HCT116 (cell line): Measurements from ENCODE around the gene CCSAP. TPM values are rescaled to one million over a fixed set of nuclear protein-coding genes. Genes with fewer than 3 reads are reported as not detected.

ENCODE experiments used
- ATAC-seq: fragments of 200-7000 bp; cut with Tn5 transposase; 2 replicates; pipeline ENCODE4 v1.9.1; 2020; ENCODE audit warnings: mild to moderate bottlenecking, moderate library complexity
- BruUV-seq: library from RNA; stranded (reverse); fragments of 400-500 nt; replicated peaks from 2 replicates; lab custom pipeline; 2021; lab: Mats Ljungman, UMichigan
- CTCF ChIA-PET: fragments of 300-600 bp; sonication (Branson Sonifier 250); formaldehyde crosslinking; loops from one replicate; lab custom pipeline; 2021; ENCODE audit warnings: antibody characterized with exemption; lab: Charles Lee
- POLR2A ChIA-PET: fragments of 300-600, 350-600 bp; sonication (Branson Sonifier 250); formaldehyde crosslinking; loops from one replicate; lab custom pipeline; 2021; ENCODE audit warnings: antibody characterized with exemption; lab: Charles Lee
- RAD21 ChIA-PET, 2 experiments: fragments of 300-600 bp; sonication (Branson Sonifier 250); formaldehyde crosslinking; loops; one replicate each; lab custom pipeline; 2023; ENCODE audit warnings: low total read pairs in 2 of 2; ENCODE audit not compliant: uncharacterized antibody in 2 of 2, unreplicated experiment in 2 of 2, low non-redundant PET in 1 of 2; lab: Charles Lee
- DNase-seq: peaks from one replicate; pipeline ENCODE4 v3.0.0-alpha.2; 2010; ENCODE audit warnings: low read depth, low spot score
- H2AFZ ChIP-seq: fragments of 200-600 bp; shearing (Covaris generic), sonication (generic); 2 replicates; pipeline ENCODE4 v1.6.1; 2017; ENCODE audit warnings: low read depth, mixed run types, mixed read lengths, antibody characterized with exemption, low read length; ENCODE audit not compliant: poor library complexity, severe bottlenecking
- H3K27ac ChIP-seq: 2 replicates; pipeline ENCODE4 v1.5.1; 2012; ENCODE audit warnings: low read depth, low read length
- H3K27me3 ChIP-seq: fragments of 200-600 bp; sonication (generic); 2 replicates; pipeline ENCODE4 v1.6.1; 2016; ENCODE audit warnings: mixed run types, low read length, mixed read lengths; ENCODE audit not compliant: insufficient read depth
- H3K36me3 ChIP-seq, 2 experiments: fragments of 200-500 bp in 1 of 2; fragments of 200-600 bp in 1 of 2; sonication (Bioruptor generic) in 1 of 2; sonication (generic) in 1 of 2; 2 replicates each; pipeline versions ENCODE4 v1.5.1 to v1.6.1; 2014 to 2016; ENCODE audit warnings: low read length in 2 of 2, inconsistent platforms in 1 of 2, mixed read lengths in 1 of 2, mixed run types in 1 of 2; ENCODE audit not compliant: insufficient read depth in 2 of 2, control insufficient read depth in 1 of 2
- H3K4me1 ChIP-seq, 2 experiments: fragments of 200-600 bp in 1 of 2; sonication (generic) in 1 of 2; 2 replicates each; pipeline versions ENCODE4 v1.5.1 to v1.6.1; 2012 to 2017; ENCODE audit warnings: low read length in 2 of 2, inconsistent platforms in 1 of 2, mild to moderate bottlenecking in 1 of 2, mixed read lengths in 1 of 2, mixed run types in 1 of 2, moderate library complexity in 1 of 2; ENCODE audit not compliant: insufficient read depth in 2 of 2, control insufficient read depth in 1 of 2
- H3K4me2 ChIP-seq: fragments of 200-600 bp; sonication (generic); 2 replicates; pipeline ENCODE4 v1.6.1; 2017; ENCODE audit warnings: mixed run types, low read length, mixed read lengths
- H3K4me3 ChIP-seq, 2 experiments: fragments of 200-600 bp in 1 of 2; sonication (generic) in 1 of 2; replicated peaks in 1 of 2; 2 replicates each; pipeline ENCODE4 v1.5.1; 2011 to 2016; ENCODE audit warnings: low read length in 2 of 2, control low read depth in 1 of 2, low read depth in 1 of 2, mild to moderate bottlenecking in 1 of 2, mixed read lengths in 1 of 2, mixed run types in 1 of 2
- H3K79me2 ChIP-seq: fragments of 200-600 bp; sonication (generic); 2 replicates; pipeline ENCODE4 v1.6.1; 2017; ENCODE audit warnings: mild to moderate bottlenecking, mixed run types, low read length, moderate library complexity, mixed read lengths; ENCODE audit not compliant: insufficient read depth
- H3K9ac ChIP-seq: fragments of 200-600 bp; sonication (generic); 2 replicates; pipeline ENCODE4 v1.6.1; 2016; ENCODE audit warnings: low read length, mixed read lengths
- H3K9me2 ChIP-seq: fragments of 200-600 bp; sonication (generic), shearing (Covaris generic); 2 replicates; pipeline ENCODE4 v1.6.1; 2017; ENCODE audit warnings: mixed run types, mild to moderate bottlenecking, moderate library complexity; ENCODE audit not compliant: insufficient read depth
- H3K9me3 ChIP-seq, 2 experiments: fragments of 200-500 bp in 1 of 2; fragments of 200-600 bp in 1 of 2; sonication (Bioruptor generic) in 1 of 2; sonication (generic) in 1 of 2; 2 replicates each; pipeline ENCODE4 v1.6.1; 2014 to 2017; ENCODE audit warnings: low read length in 2 of 2, mixed read lengths in 2 of 2, inconsistent platforms in 1 of 2, low read depth in 1 of 2, mild to moderate bottlenecking in 1 of 2, mixed run types in 1 of 2, moderate library complexity in 1 of 2; ENCODE audit not compliant: control insufficient read depth in 1 of 2, insufficient read depth in 1 of 2
- H4K20me1 ChIP-seq: fragments of 200-600 bp; sonication (generic), shearing (Covaris generic); 2 replicates; pipeline ENCODE4 v1.6.1; 2017; ENCODE audit warnings: mixed run types, mild to moderate bottlenecking, moderate library complexity; ENCODE audit not compliant: insufficient read depth
- ATF3 ChIP-seq: IDR thresholded peaks from 2 replicates; pipeline ENCODE4 v1.6.1; 2012
- CBX3 ChIP-seq: IDR thresholded peaks from 2 replicates; pipeline ENCODE4 v1.6.1; 2012; ENCODE audit warnings: low read depth
- CEBPB ChIP-seq: IDR thresholded peaks from 2 replicates; pipeline ENCODE4 v1.6.1; 2012; ENCODE audit warnings: low read depth
- CTCF ChIP-seq, 3 experiments: fragments of 200-600 bp in 1 of 3; sonication (generic) in 1 of 3; IDR thresholded peaks in 2 of 3; conservative IDR thresholded peaks in 1 of 3; 2 replicates each; pipeline ENCODE4 v1.5.1; 2012 to 2017; ENCODE audit warnings: low read depth in 2 of 3, low read length in 2 of 3, antibody characterized with exemption in 1 of 3, borderline replicate concordance in 1 of 3, control low read depth in 1 of 3, mild to moderate bottlenecking in 1 of 3, mixed read lengths in 1 of 3, mixed run types in 1 of 3, moderate library complexity in 1 of 3; ENCODE audit not compliant: insufficient read depth in 1 of 3
- EGR1 ChIP-seq: IDR thresholded peaks from 2 replicates; pipeline ENCODE4 v1.6.1; 2012; ENCODE audit warnings: low read depth
- MAX ChIP-seq: IDR thresholded peaks from 2 replicates; pipeline ENCODE4 v1.6.1; 2012
- POLR2A ChIP-seq: IDR thresholded peaks from 2 replicates; pipeline ENCODE4 v1.7.0; 2011; ENCODE audit warnings: borderline replicate concordance; ENCODE audit not compliant: insufficient read depth, insufficient read length; ENCODE audit errors: extremely low read depth
- RAD21 ChIP-seq: IDR thresholded peaks from 2 replicates; pipeline ENCODE4 v1.6.1; 2012; ENCODE audit warnings: low read depth, mild to moderate bottlenecking
- SRF ChIP-seq: IDR thresholded peaks from 2 replicates; pipeline ENCODE4 v1.6.1; 2012; ENCODE audit warnings: low read depth
- YY1 ChIP-seq: IDR thresholded peaks from 2 replicates; pipeline ENCODE4 v1.6.1; 2011; ENCODE audit warnings: low read length, low read depth, moderate library complexity, mild to moderate bottlenecking; ENCODE audit not compliant: insufficient replicate concordance; ENCODE audit errors: extremely low read depth
- ZNF274 ChIP-seq: fragments of 200-500 bp; sonication (Bioruptor generic); IDR thresholded peaks from 2 replicates; pipeline ENCODE4 v1.6.1; 2014; ENCODE audit warnings: mild to moderate bottlenecking, low read depth, low read length, inconsistent platforms
- intact Hi-C: fragments of 100-400 bp; cut with micrococcal nuclease; formaldehyde crosslinking; loops from 2 replicates; pipeline ENCODE4 v1.10.0; 2022
- total RNA-seq: library from RNA; stranded (reverse); gene quantifications from one replicate; pipeline ENCODE4 v1.2.1, GENCODE V29; 2021; ENCODE audit not compliant: unreplicated experiment
- TF ChIP-seq, protein P1 (sequence below): IDR thresholded peaks from 2 replicates; pipeline ENCODE4 v1.6.1; 2011; ENCODE audit warnings: mild to moderate bottlenecking, low read length, moderate library complexity; ENCODE audit not compliant: insufficient replicate concordance; ENCODE audit errors: extremely low read depth

Gene CCSAP
- total RNA-seq, 1 experiment from 2014 or later: 10.9 TPM

DNA sequence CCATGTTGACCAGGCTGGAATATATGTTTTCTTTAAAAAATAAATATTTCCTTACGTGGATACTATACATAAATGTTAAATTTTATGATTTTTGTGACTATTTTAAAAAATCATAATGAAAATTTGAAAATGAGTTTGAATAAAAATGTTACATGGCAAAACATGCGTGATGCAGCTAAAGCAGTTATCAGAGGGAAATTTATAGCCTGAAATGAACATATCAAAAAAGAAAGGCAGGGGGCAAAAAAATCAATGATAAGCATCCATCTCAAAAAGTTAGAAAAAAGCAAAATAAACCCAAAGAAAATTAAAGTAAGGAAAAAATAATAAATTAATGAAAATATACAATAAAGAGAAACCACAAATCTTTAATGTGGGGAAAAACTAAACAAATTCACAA is 8.6 kb downstream of the CCSAP start:
- TF ChIP-seq, protein P1, sequence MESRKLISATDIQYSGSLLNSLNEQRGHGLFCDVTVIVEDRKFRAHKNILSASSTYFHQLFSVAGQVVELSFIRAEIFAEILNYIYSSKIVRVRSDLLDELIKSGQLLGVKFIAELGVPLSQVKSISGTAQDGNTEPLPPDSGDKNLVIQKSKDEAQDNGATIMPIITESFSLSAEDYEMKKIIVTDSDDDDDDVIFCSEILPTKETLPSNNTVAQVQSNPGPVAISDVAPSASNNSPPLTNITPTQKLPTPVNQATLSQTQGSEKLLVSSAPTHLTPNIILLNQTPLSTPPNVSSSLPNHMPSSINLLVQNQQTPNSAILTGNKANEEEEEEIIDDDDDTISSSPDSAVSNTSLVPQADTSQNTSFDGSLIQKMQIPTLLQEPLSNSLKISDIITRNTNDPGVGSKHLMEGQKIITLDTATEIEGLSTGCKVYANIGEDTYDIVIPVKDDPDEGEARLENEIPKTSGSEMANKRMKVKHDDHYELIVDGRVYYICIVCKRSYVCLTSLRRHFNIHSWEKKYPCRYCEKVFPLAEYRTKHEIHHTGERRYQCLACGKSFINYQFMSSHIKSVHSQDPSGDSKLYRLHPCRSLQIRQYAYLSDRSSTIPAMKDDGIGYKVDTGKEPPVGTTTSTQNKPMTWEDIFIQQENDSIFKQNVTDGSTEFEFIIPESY: no peak
- TF ChIP-seq RAD21 (no peak), ATF3 (no peak), CEBPB (no peak)
- intact Hi-C loops: no loop called here
- BruUV-seq: no TSS peak

DNA sequence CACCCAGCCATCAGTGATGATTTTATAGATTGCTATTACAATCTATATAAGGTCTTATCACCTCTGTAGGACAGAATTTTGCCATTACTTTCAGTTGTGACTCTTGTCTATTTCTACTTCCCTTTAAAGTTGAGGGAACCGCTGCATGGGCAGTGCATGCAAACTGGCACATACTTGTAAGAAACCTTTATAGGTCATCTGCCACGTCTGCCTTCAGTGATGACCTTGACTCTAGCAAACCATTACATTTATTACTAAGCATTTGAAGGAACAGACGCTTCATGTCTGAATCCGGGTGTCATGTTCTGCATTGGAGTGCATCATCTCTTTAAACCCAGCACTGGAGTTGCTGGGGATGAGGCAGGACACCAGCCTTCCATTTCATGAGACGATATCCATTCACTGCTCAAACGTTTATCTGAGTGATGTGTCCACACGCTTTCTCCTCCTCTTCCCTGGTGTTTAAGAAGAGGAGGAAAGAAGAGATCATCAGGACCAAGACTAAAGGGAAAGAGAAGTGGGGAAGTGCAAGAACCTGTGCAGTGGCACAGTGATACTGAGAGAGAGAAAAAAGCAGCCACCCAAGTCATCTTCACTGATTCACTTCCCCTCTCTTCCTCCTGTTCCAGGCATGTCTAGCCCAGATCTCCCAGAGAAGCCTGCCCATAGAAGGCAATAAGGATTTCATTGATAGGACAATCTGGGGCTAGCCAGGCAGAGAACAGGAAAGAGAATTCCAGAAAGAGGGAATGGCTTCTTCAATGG is 14.1 kb downstream of the CCSAP start:
- intact Hi-C loops: no loop called here
- POLR2A ChIA-PET: no interaction called here
- no peaks in the 10 kb centered on the region for H3K4me1 ChIP-seq
- no peak for TF ChIP-seq YY1
- no peak for TF ChIP-seq ZNF274
- TF ChIP-seq POLR2A: no peak
- TF ChIP-seq ATF3: no peak
- TF ChIP-seq SRF: no peak
- no peak for TF ChIP-seq CBX3
- TF ChIP-seq CTCF (IDR thresholded peaks at IDR 0.05 in 2 of 3, conservative IDR thresholded peaks at IDR 0.05 in 1 of 3; ENCODE audit: borderline replicate concordance in 1 of 3, insufficient read depth in 1 of 3, low read depth in 2 of 3, low read length in 2 of 3): no peak
- TF ChIP-seq CEBPB: no peak
- no peak for TF ChIP-seq MAX
- TF ChIP-seq EGR1: no peak

More for the DNA sequence above, 8.6 kb downstream of the CCSAP start:
- H3K79me2 ChIP-seq: peaks cover 52% of the 10 kb centered on the region
- H3K27ac ChIP-seq: no peak overlapping the region
- H3K9me2 ChIP-seq: no peaks in the 10 kb centered on the region
- ChIA-PET RAD21 (no interaction called here), POLR2A (no interaction called here), CTCF (no interaction called here)
- no peak overlapping the region for H3K4me3 ChIP-seq
- no peaks in the 10 kb centered on the region for H3K9me3 ChIP-seq
- no peak for ATAC-seq
- H3K4me1 ChIP-seq: peaks cover 0 to 2% of the 10 kb centered on the region in 2 experiments; a peak in 1 of 4 replicates
- DNase-seq: no peak
- H2AFZ ChIP-seq: no peak overlapping the region
- H3K9ac ChIP-seq: no peak overlapping the region
- H3K4me2 ChIP-seq: no peak overlapping the region
- no peaks in the 10 kb centered on the region for H3K27me3 ChIP-seq
- 0 out of 4 replicates have a peak, but pooled peaks cover 0 to 5% of the 10 kb centered on the region in 2 experiments for H3K36me3 ChIP-seq
- no peaks in the 10 kb centered on the region for H4K20me1 ChIP-seq

More for the DNA sequence above, 14.1 kb downstream of the CCSAP start:
- Histone ChIP-seq H3K36me3 (peaks cover 7% of the 10 kb centered on the region in 2 experiments; a peak in 2 of 4 replicates), H3K9me2 (no peaks in the 10 kb centered on the region), H3K4me3 (no peak overlapping the region), H3K79me2 (peaks cover 4% of the 10 kb centered on the region; the same call in 1 of the 2 replicates), H3K27ac (no peak overlapping the region), H3K27me3 (no peaks in the 10 kb centered on the region), H3K9me3 (no peaks in the 10 kb centered on the region), H4K20me1 (no peaks in the 10 kb centered on the region), H3K4me2 (no peak overlapping the region), H3K9ac (no peak overlapping the region), H2AFZ (no peak overlapping the region)
- CTCF ChIA-PET: no interaction called here
- RAD21 ChIA-PET: no interaction called here
- no peak for DNase-seq
- ATAC-seq: no peak
- BruUV-seq: no TSS peak
